Right hindlimb (tissue), 1 donor: ENCODE data around the gene WAPL.

ENCODE experiments used
- DNase-seq: peaks from one replicate; pipeline ENCODE4 v3.0.0-alpha.2; 2018

The WAPL gene

DNA sequence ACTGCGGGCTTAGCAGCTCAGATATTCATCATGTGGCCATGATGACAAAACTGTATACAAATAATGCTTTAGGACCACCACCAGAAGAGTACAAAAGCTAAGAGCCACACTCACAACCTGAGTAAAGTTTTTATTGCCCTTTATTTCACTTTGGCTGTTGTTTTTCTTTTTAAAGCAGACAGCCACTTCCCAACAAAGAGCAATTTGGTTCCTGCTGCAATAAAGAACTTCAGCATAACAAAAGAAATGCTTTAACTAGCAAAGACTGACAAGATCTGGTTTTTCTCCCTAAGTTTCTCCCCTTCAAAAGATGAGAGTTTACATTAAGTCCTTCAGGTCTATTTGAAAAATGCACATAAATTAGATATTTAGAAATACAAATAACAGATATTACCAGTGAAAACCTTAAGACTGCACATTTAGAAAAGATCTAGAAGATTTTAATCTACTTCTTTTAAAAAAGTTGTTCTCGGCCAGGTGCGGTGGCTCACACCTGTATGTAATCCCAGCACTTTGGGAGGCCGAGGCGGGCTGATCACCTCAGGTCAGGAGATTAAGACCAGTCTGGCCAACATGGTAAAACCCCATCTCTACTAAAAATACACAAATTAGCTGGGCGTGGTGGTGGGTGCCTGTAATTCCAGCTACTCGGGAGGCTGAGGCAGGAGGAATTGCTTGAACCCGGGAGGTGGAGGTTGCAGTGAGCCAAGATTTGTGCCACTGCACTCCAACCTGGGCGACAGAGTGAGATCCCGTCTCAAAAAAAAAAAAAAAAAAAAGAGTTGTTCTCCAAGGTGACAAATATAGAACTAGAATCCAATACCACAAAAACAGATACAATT, 59.4 kb downstream of the WAPL start:
- DNase-seq = no peak

DNA sequence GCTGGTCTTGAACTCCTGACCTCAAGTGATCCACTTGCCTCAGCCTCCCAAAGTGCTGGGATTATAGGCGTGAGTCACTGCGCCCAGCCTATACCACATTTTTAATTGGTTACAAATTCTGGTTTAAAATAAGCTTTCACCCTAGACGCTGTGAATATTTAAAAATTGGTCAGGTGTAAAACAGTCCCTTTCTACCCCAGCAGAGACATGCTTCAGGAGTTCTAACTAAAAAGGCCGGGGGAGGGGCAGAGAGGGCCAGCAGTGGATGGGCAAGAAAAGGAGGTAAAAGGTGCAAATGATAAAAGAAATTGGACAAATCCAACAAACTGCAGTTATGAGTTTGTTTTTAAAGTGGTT, 70.0 kb downstream of the WAPL start:
- no peak for DNase-seq

DNA sequence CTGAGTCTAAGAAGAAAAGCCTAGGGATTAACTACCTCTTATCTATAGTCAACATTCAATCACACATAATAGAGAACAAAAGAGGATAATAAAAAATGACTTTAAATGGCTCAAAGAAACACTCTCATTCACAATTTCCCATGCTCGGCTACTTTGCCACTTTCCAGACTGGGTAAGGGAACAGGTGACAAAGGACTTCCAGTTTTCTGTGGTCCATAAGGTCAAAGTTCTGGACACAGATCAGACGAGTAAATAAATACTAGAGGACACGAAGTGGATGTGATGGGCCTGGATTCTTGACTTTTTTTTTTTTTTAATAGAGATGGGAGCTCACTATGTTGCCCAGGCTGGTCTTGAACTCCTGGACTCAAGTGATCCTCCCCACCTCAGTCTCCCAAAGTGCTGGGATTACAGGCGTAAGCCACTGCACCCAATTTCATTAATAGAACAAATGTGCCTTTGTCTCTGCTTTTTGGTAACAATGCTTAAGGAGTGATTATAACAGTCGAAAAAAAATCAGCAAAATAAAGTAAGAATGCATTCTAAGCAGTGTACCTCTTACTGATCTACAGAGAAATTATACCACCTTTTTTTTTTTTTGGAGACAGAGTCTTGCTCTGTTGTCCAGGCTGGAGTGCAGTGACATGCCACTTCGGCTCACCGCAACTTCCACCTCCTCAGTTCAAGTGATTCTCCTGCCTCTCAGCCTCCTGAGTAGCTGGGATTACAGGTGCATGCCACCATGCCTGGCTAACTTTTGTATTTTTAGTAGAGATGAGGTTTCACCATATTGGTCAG, 70.6 kb downstream of the WAPL start:
- DNase-seq = no peak

DNA sequence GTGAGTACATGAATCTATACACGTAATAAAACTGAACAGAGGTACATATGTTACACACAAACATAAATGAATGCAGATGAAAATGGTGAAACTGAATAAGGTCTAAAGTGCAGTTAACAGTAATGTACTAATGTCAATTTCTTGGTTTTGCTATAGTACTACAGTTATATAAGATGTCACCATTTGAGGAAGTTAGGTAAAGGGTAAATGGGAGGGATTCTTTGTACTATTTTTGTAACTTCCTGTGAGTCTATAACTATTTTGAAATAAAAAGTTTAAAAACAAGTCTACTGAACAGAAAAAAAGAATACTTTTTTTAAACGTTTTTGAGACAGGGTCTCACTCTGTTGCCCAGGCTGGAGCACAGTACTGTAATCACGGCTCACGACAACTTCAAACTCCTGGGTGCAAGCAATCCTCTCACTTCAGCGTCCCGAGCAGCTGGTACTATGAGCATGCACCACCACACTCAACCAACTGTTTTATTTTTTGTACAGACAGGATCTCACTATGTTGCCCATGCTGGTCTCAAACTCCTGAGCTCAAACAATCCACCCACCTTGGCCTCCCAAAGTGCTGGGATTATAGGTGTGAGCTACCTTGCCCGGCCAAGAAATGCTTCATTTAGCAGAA, 71.5 kb downstream of the WAPL start:
- DNase-seq = no peak

DNA sequence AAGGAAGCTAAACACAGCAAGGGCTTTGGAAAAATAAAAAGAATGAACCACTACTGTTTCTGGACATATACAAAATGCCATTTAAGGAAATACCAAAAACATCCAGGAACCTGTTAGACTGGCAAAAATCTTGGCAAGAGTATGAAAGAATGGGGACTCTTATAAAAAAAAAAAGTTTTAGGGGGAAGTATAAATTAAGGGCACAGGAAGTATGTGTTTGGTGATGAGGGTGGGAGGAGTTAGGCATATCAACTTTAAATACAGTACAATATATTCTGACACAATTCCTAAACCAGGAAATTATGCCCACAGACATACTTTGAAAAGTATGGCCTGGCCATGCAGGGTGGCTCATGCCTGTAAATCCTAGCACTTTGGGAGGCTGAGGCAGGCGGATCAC, 74.2 kb downstream of the WAPL start:
- no peak for DNase-seq

DNA sequence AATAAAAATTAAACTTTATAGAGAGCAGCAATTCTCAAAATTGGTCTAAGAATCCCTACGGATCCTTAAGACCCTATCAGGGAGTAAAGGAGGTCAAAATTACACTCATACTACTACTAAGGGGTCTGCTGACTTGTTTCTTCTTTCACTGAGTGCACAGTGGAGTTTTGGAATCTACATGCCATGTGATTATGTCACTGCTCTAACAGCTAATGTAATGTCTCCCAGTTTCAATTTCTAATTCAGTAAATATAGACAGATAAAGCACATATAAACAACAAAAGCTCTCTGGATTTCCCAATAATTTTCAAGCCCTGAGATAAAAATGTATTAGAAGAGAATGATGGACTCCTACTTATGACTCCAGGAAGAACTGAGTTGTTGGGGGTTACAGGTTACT, 74.6 kb downstream of the WAPL start:
- no peak for DNase-seq

DNA sequence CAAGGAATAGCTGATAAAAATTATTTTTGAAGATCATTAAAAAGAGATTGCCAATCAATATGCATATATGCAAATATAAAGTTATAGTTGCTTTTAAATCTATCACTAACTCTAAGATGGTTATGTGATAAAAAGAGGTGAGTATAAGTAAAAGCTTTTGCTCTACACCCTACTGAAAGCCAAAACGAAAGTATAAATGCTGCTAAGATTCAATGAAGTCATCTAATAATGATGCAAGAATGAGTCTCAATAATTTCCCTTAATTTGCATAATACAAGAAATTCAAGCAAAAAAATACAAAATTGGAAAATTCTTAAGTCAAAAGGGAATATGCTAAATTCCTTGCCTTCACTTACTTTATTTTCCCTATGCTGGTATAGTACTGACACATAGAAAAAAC, 75.2 kb downstream of the WAPL start:
- no peak for DNase-seq

DNA sequence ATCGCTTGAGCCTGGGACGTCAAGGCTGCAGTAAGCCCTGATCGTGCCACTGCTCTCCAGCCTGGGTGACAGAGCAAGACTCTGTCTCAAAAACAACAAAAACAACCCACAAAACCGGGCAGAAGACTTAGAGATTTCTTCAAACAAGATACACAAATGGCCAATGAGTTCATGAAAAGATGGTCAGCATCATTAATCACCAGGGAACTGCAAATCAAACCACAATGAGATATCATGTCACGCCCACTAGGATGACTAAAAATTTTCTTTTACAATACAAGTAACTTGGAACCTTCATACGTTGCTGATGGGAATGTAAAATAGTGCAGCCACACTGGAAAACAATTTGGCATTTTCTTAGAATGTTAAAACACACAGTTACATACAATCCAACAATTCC, 77.7 kb downstream of the WAPL start:
- DNase-seq = no peak

DNA sequence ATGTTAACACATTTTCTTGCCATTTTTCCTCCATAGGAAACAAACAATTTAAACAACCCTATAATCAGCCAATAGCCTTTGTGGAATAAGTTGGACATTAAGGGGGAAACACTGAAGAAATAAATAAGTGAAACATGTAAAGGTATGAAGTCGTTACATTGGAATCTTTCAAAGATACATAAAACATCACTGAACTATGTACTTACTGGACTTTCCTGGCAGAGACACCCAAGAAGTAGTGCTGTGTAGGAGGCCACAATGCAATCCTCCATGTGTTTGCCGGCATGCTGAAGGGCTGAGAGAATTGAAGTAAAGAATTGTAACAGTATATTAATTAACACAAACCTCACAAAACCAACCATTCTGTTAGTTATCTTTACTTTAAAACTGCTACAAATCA, 78.5 kb downstream of the WAPL start:
- no peak for DNase-seq

DNA sequence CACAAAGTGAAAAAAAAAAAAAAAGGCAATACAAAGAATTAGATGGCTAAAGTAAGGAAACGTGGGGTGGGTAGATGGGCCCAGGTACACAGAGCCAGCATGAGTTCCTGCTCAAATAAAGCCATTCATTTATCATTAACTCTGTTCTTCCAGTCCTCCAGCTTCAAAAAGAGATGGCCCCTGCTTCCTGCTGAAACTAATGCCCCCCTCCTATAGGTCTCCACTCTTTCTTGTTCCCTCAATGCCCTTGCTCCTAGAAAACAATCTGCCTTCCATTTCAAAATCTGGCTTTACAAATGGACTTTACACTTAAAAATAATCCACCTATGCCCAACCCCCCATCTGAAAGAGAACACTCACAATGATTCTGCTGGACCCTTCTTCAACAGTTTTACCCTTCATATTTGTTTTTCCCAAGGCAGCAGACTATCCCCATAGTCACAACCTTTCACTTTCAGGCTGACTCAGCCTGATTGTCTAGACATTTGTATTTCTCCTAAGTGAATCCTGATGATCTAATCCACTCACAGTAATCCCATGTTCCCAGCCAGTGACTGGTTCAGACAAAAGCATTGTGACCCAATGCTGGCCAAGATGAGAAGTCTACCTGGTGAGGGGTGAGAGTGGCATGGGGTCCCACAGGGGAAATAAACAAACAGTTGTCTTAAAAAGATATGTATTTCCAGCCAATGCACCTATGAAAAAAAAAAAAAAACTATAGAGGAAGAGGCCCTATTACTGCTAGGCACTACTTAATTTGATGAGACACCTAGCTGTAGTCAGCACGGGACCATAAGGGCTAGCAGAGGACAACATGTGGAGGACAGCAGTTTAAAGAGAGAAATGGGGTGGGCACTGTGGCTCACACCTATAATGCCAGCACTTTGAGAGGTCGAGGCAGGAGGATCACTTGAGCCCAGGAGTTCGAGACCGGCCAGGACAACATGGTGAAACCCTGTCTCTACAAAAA, 80.4 kb downstream of the WAPL start:
- no peak for DNase-seq

DNA sequence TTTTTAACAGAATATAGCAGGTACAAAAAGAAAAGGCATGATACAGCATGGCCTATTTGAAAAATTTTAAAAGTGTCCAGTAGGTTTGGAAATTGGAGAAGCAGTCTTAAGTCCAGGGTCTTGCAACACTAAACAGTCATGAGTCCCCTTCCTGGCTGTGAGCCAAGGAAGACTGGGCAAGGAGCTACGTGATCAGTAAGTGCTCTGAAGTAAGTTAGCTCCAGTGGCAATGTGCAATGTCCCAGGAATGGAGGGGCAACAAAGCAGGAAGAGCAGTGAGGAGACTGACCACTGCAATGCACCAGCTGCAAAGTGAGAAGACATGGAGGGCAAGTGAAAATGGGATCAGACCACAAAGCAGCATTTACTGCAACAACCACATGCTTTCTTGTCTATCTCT, 82.0 kb downstream of the WAPL start:
- DNase-seq = peak; percentile 32

DNA sequence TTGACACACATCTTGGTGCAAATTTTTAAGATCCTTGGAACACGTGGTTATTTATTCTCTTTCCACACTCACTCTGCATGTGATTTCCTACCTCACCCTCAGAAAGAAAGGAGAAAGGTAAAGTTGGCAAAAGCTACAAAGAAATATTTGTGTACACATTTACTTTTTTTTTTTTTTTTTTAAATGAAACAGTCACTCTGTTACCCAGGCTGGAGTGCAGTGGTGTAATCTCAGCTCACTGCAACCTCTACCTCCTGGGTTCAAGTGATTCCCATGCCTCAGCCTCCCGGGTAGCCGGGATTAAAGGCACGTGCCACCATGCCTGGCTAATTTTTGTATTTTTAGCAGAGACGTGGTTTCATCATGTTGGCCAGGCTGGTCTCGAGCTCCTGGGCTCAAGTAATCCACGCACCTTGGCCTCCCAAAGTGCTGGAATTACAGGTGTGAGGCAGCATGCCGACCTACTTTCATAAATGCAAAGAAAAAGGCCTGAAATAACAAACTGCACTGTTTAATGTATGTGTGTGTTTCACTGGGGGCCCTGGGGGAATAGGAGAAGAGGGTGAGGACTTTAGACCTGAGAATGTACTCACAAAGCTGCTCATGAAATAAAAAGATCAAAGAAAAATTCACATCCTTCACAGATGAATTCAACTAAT, 83.4 kb downstream of the WAPL start:
- no peak for DNase-seq

DNA sequence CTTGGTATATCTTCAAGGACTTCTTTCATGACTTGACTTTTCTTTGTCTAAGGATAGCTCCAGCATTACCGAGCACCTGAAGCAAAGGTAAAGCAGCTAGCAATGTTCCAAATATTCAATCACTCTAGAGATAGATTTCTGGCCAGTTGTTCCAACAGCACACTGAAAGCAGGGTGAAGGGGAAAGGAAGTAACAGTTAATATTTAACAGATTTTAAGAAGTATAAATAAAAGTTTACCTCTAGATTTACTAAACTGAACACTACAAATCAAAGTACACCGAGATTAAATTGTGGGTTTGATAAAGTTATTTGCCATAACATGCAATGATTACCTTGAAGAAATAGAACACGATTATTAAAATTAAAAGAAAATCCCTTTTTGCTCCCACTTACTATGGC, 84.1 kb downstream of the WAPL start:
- DNase-seq = no peak

DNA sequence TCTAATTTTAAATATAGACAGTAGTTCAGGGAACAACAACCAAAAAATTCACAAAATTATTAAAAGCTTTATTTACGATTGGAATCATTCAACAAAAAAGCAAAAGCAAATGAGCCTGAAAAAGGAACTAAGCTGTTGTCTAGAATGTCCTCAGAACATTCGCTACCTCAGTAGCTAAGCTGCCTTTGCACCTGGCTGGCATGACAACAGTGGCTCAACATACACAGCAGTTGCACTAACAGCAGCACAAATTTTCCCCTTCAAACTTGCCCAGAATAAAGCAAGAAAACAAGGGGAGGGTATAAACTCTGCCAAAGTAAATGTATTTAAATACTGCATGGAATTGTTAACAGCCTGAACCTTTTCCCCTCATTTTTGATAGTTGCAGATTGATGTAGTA, 84.6 kb downstream of the WAPL start:
- no peak for DNase-seq

DNA sequence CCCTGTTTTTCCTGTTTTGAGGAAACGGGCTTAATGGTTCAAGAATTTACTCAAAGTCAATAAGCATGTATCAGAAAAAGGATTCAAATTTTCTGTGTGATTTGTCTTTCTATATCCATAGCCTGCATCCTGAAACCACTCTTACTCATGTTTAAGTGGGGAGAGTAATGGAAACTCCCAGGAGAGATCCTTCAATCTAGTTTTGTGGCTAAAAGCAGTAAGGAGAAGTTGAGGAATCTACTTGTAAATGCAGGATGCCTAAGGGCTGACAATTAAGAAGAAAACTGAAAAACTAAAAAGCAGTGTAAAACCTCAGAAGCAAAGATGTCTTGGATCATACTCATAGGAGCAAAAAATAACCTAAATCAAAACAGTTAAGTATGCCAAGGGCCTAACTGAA, 86.9 kb downstream of the WAPL start:
- DNase-seq = no peak

DNA sequence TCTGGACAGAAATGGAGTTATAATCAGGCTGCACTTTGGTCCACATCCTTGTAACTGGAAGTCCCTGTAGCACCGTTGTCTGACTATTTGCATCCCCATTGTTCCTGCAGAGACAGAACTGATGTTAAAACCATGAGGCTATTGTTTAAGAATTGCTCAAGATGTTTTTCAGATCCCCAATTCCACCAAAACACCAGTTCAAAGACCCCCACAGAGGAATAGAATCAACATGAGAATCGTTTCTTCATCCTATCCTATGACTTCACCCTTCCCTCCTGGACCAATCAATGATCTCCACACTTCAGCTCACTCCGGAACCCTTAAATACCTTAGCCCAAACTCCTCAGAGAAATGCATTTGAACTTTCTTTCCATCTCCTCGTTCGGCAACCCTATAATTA, 97.9 kb downstream of the WAPL start:
- no peak for DNase-seq

DNA sequence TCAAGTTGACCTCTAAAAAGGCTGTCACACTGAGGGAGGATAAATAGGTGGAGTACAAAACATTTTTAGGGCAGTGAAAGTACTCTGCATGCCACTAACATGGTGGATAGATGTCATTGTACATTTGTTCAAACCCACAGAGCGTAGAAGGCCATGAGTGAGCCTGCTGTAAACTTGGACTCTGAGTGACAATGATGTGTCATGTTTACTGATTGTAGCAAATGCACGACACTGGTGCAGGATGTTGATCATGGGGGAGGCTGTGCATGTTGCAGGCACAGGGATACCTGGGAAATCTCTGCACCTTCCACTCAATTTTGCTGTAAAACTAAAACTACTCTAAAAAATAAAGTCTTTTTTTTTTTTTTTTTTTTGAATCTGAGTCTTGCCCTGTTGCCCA, 102.5 kb downstream of the WAPL start:
- no peak for DNase-seq

DNA sequence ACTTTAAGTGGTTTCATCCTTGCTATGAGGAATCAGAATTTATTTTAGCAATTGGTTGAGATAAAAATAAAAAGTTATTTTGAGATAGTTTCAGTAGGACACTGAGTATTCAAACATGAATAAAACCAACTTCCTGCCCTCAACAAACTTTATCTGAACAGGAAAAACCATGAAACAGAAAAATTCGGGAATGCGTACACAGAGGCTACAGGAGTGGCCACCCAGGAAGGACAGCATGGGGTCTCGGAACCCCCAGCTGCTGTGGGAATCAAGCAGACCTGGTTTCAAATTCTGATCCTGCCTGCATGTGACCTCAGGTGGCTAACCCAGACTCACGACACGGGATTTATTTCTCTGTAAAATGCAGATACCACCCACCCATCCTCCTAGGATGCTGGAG, 106.0 kb downstream of the WAPL start:
- DNase-seq = no peak

DNA sequence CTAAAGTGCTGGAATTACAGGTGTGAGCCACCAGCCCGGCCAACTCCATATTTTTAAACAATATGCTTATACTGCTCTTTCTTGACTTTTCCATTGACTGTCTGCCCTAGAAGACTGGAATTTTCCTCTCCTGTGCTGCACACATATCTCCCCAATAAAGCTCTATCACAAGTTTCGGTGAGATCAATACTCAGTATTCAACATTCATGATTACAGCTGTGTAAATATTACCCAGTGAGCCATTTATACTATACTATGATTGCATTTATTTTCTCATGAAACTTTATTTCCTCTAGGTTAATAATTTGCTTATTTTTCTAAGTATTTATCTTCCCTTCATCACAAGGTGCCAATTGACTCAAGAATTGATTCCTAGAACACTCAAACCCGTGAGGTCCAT, 106.5 kb downstream of the WAPL start:
- DNase-seq = no peak

DNA sequence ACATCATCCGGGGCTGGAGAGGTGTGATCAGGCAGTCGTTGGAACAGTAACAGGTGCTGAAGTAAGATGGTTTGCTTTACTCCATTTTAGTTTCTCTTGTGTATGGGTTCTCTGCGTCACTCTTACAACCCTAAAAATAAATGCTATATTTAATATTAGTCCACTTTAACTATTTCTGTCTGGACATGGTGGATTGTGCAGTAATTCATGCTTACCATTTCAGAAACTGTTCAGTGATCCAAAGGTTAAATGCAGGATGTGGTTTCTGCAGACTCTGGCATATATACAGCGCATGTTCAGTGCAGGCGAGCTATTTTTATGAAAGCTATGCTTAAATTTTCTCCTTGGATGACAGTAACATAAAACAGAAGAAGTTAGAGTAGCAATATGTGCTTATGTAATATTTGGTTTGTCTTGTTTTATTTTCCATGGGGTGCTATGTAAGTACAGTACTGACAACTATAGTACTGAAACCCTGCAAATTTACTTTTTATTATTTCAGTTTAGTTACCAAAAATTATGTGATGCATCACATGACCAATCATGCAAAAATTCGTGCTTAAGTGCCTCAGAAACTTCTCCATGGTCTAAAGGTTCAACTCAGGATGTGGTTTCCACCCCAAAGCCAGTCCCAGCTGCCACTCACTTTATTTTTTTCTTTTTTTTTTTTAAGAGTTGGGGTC, 108.4 kb downstream of the WAPL start:
- DNase-seq = no peak

DNA sequence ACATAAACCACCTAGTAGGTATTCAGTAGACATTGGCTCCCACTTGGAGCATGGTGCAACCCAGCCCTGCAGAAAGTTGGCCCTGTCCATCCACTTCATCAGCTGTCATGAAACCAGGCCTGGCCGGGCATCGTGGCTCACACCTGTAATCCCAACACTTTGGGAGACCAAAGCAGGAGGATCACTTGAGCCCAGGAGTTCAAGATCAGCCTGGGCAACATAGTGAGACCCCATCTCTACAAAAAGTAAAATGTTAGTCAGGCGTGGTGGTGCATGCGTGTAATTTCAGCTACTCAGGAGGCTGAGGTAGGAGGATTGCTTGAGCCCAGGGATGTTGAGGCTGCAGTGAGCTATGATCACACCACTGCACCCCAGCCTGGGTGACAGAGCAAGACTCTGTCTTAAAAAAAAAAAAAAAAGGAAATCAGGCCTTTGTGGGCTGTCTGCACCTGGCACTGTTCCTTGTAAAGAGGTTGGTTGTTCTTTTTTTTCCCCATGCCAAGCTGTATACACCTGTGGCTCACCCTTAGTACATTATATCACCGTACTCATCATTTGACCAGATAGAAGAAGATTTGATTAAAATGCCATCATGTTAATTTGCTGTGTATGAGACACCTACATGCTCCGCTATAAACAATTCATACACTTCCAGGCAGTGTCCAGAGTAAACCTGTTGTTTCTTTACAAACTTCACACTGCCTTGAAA, 109.6 kb downstream of the WAPL start:
- no peak for DNase-seq
